Gastroesophageal sphincter (tissue), 4 donors: ENCODE data around the gene MYO18B. TPM values are rescaled to one million over a fixed set of nuclear protein-coding genes. Genes with fewer than 3 reads are reported as not detected.

ENCODE experiments used
- ATAC-seq: fragments of 150-250 bp; one replicate; pipeline ENCODE4 v1.9.1; 2016; ENCODE audit warnings: mild to moderate bottlenecking, moderate library complexity
- H3K27ac ChIP-seq, 4 donors: fragments of 200-600 bp; sonication (generic) in 3 of 4; 1 replicate in 3 of 4; 2 replicates in 1 of 4; pipeline ENCODE4 v1.5.1; 2016 to 2019
- H3K27me3 ChIP-seq: fragments of 200-600 bp; sonication (generic); one replicate; pipeline ENCODE4 v1.5.1; 2019
- H3K36me3 ChIP-seq, 2 donors: fragments of 200-600 bp; sonication (generic); one replicate each; pipeline ENCODE4 v1.5.1; 2019; ENCODE audit warnings: control low read depth in 1 of 2
- H3K4me1 ChIP-seq, 3 donors: fragments of 200-600 bp; sonication (generic); 1 replicate in 2 of 3; 2 replicates in 1 of 3; pipeline ENCODE4 v1.5.1; 2016 to 2019; ENCODE audit warnings: control low read depth in 2 of 3
- H3K4me3 ChIP-seq, 2 donors: fragments of 200-600 bp; sonication (generic); one replicate each; pipeline ENCODE4 v1.5.1; 2019; ENCODE audit warnings: mild to moderate bottlenecking in 1 of 2, moderate library complexity in 1 of 2
- H3K9me3 ChIP-seq, 3 donors: fragments of 200-600 bp; sonication (generic); one replicate each; pipeline ENCODE4 v1.5.1; 2017 to 2019; ENCODE audit warnings: control low read depth in 2 of 3
- CTCF ChIP-seq, 4 experiments: fragments of 200-600 bp in 2 of 4; fragments of 450-650 bp in 2 of 4; sonication (generic) in 1 of 4; IDR thresholded peaks; one replicate each; pipeline ENCODE4 v1.5.1; 2017 to 2019; ENCODE audit warnings: antibody characterized with exemption in 4 of 4, mild to moderate bottlenecking in 2 of 4, moderate library complexity in 2 of 4
- EP300 ChIP-seq: sonication (generic); formaldehyde crosslinking; IDR thresholded peaks from one replicate; pipeline ENCODE4 v1.6.1; 2017; ENCODE audit warnings: antibody characterized with exemption, mild to moderate bottlenecking
- POLR2A ChIP-seq, 2 donors: fragments of 450-650 bp; IDR thresholded peaks; one replicate each; pipeline ENCODE4 v1.6.1; 2017; ENCODE audit warnings: antibody characterized with exemption in 2 of 2, mild to moderate bottlenecking in 2 of 2, moderate library complexity in 1 of 2
- POLR2AphosphoS5 ChIP-seq: sonication (generic); formaldehyde crosslinking; IDR thresholded peaks from one replicate; pipeline ENCODE4 v1.6.1; 2017; ENCODE audit warnings: antibody characterized with exemption
- WGBS, 2 donors: methylation state at CpG; one replicate each; pipeline ENCODE4 v1.1.5; 2018; ENCODE audit warnings: low coverage in 1 of 2; 5-methylcytosine and 5-hydroxymethylcytosine counted together
- total RNA-seq, 4 donors: library from RNA; depleted of rRNA; stranded (reverse); fragments of >200 nt; gene quantifications; one replicate each; pipeline ENCODE4 v1.1.0, GENCODE V29; 2016

Gene MYO18B
- total RNA-seq, 4 donors from 2014 or later, result 0.19 to 6.9 (median 1.4) TPM; not detected in 1

GRCh38 chr22:25909614-25910387, 167.8 kb downstream of the MYO18B start:
- TF ChIP-seq POLR2AphosphoS5 (no peak), POLR2A (IDR thresholded peaks at IDR 0.05) (no peak), CTCF (IDR thresholded peaks at IDR 0.05) (no peak), EP300 (no peak)
- Histone ChIP-seq H3K36me3 (no peaks in the 10 kb centered on the region), H3K4me3 (no peak overlapping the region), H3K27ac (no peak overlapping the region), H3K9me3 (no peaks in the 10 kb centered on the region), H3K4me1 (no peaks in the 10 kb centered on the region), H3K27me3 (peaks cover 63% of the 10 kb centered on the region)
- WGBS, 2 donors, result 32 to 39% methylated on average over 4 to 7 of the region's 7 CpGs
- no peak for ATAC-seq

- Histone ChIP-seq H3K4me1 (no peaks in the 10 kb centered on the region), H3K27me3 (peaks cover 54% of the 10 kb centered on the region), H3K9me3 (no peaks in the 10 kb centered on the region), H3K4me3 (no peak overlapping the region), H3K27ac (no peak overlapping the region), H3K36me3 (no peaks in the 10 kb centered on the region)
- TF ChIP-seq CTCF (IDR thresholded peaks at IDR 0.05) (no peak), POLR2AphosphoS5 (no peak), EP300 (no peak), POLR2A (IDR thresholded peaks at IDR 0.05) (no peak)
- 52 to 76% methylated on average over 2 to 3 of the region's 7 CpGs for WGBS, 2 donors
- no peak for ATAC-seq
These were observed 169.4 kb downstream of the MYO18B start for GRCh38 chr22:25911243-25911972.

- Histone ChIP-seq H3K4me1 (no peaks in the 10 kb centered on the region), H3K36me3 (no peaks in the 10 kb centered on the region), H3K4me3 (no peak overlapping the region), H3K27ac (no peak overlapping the region), H3K27me3 (peaks cover 62% of the 10 kb centered on the region), H3K9me3 (peaks cover 0 to 12% (median 0%) of the 10 kb centered on the region in 3 donors)
- TF ChIP-seq POLR2A (IDR thresholded peaks at IDR 0.05), result no peak
- 46 to 67% methylated on average over 4 of the region's 4 CpGs for WGBS, 2 donors
- ATAC-seq, result no peak
These were observed 177.5 kb downstream of the MYO18B start for GRCh38 chr22:25919452-25919851.

GRCh38 chr22:25922141-25922540, 180.2 kb downstream of the MYO18B start:
- Histone ChIP-seq H3K27ac (no peak overlapping the region), H3K36me3 (no peaks in the 10 kb centered on the region), H3K27me3 (peaks cover 71% of the 10 kb centered on the region), H3K9me3 (peaks cover 0 to 5% (median 0%) of the 10 kb centered on the region in 3 donors), H3K4me3 (no peak overlapping the region), H3K4me1 (no peaks in the 10 kb centered on the region)
- TF ChIP-seq POLR2A (IDR thresholded peaks at IDR 0.05), result no peak
- TF ChIP-seq POLR2AphosphoS5, result no peak
- no peak for TF ChIP-seq EP300
- no peak for TF ChIP-seq CTCF (IDR thresholded peaks at IDR 0.05)
- no peak for ATAC-seq
- WGBS, 2 donors, result 78 to 81% methylated on average over 5 to 8 of the region's 10 CpGs

GRCh38 chr22:25923914-25924313, 181.9 kb downstream of the MYO18B start:
- no peaks in the 10 kb centered on the region for H3K4me1 ChIP-seq
- TF ChIP-seq POLR2A (IDR thresholded peaks at IDR 0.05) (no peak), EP300 (no peak), CTCF (IDR thresholded peaks at IDR 0.05) (no peak), POLR2AphosphoS5 (no peak)
- no peaks in the 10 kb centered on the region for H3K36me3 ChIP-seq
- ATAC-seq, result no peak
- no peak overlapping the region for H3K27ac ChIP-seq
- H3K9me3 ChIP-seq, result no peaks in the 10 kb centered on the region
- H3K27me3 ChIP-seq, result peaks cover 88% of the 10 kb centered on the region
- 46 to 63% methylated on average over 1 to 3 of the region's 8 CpGs for WGBS, 2 donors
- H3K4me3 ChIP-seq, result no peak overlapping the region
